HG02970 (cell line): ENCODE measurements around the gene ZNF548.
A peak's percentile ranks its signal among the peaks of the same experiment; 100 is the strongest.

Experiments
- ATAC-seq: cut with Tn5 transposase; IDR thresholded peaks from one replicate; pipeline ENCODE4 v1.9.1; 2021; ENCODE audit warnings: mild to moderate bottlenecking, moderate library complexity, moderate number of reproducible peaks; ENCODE audit not compliant: unreplicated experiment, low FRiP score

Gene ZNF548

DNA sequence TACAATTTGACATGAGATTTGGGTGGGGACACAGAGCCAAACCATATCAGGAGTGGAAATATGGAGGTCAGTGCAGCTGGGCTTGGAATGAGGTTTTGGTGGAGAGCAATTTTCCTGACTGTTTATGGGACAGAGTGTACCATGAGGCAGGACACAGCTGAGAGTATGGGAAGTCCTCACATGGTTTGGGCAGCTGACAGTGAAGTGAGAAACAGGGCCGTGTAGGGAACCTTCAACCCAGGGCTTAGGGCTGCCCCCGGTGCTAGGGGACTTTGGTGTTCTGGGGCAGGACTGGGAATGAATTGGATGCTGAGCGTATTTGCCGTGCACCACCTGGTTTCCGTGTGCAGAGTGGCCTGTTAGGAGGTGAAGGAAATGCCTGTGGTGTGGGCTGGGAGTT, 6.1 kb downstream of the ZNF548 start:
- ATAC-seq: no peak

DNA sequence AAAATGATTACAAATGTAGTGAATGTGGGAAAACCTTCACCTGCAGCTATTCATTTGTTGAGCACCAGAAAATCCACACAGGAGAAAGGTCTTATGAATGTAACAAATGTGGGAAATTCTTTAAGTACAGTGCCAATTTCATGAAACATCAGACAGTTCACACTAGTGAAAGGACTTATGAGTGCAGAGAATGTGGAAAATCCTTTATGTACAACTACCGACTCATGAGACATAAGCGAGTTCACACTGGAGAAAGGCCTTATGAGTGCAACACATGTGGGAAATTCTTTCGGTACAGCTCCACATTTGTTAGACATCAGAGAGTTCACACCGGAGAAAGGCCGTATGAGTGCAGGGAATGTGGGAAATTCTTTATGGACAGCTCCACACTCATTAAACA, 9.2 kb downstream of the ZNF548 start:
- ATAC-seq: no peak

DNA sequence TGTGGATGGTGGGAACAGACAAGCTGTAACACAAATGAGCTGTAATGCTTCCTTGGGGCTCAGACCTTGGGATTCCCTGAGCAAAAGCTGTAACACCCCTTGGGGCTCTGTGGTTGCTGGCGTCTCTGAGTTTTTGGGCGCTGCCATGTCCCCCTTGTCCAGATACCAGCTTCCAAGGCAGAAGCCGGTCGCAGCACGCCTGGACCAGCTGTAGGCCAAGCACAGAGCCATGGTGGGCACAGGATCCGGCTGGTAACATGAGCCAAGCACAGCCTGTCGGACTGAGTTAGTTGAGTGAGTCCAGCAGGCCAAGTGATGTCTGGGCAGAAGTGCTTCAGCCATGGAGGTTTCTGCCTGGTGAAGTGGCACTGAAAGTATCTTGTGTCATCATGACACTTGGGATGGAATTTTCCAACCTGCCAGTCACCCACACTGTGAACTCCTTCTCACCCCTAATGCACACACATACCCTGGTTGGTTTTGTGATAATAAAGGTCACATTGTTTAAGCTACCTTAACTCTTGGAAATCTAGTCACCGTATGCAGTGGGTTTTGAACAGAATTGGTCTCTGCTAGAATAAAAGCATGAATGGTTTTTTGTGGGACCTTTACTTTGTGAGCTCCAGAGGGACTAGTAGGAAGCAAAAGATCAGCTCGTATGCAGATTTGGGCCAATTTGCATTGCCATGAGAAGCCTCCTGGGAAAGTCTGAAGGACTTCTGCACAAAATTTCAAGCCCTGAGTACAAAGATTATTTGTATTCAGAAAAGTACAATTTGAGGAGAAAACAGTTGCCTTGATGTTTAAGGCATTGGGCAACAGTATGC, 14.3 kb downstream of the ZNF548 start:
- ATAC-seq: no peak

DNA sequence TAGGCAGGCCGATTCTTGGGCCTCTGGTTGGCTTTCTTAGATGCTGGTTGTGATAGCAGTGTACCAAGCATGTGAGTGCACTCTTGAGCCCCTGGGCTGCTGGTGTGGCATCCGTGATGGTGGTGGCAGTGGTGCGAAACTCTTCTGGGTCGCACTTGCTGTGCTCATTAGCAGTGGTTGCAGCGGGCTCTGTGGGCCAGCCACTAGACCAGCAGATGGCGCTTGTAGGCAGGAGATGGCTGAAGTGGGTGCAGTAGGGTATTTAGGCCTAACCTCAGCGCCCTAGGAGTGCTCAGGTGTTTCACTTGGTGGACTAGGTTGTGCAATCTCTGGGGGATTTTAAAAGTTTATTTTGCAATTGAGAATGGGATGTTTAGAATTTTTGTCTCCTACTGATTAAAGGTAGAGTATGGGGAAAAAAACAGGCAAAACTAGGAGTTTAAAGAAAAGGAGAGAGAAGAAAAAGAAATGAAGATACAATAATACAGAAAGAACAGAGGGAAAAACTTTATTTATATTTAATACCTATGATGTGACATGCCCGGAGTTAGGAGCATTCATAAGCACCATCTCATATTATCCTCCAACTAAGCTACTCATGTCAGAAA, 17.0 kb downstream of the ZNF548 start:
- ATAC-seq: no peak

DNA sequence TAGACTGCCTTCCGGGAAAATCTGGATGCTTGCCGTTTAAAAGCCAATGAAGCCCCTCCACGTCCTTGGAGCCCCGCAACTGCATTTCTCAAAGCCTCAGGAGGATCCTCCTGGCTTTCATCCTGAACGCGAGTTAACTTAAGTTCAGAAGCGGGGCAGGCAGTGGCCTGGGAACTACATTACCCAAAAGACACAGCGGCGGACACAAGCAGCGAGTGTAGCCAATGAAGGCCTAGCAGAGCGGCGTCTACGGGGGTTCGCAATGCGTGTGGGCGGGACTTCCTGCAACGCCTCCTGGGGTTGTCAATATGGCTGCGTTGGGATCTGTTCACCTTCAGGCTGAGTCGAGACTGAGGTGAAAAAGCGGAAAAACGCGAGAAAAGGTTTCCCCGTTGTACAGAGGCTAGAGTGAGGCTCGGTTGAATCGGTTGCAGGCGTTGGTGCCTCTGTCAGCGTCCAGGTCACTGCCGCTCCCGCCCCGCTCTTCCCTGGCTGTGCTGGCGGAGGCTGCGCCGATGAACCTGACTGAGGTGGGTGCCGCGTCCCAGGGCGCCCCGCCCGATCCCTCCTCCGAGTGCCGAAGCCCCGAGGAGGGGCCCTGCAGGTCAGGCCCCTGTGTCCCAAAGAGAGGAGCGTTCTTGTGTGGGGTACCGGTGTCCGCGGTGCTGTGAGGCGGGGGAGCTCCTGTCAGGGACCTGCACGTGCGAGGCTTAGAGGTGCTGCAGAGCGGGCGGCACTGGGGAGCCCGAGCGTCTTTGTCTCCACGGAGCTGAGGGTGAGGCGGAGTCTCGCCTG, 21.4 kb downstream of the ZNF548 start, which contains the start of gene ZNF17:
Gene ZNF17 (plus strand): TSS at position 285 of the 795 bp plus-strand sequence. CDS start 2,455 bp downstream, outside the sequence.
- peak; percentile 89 for ATAC-seq

DNA sequence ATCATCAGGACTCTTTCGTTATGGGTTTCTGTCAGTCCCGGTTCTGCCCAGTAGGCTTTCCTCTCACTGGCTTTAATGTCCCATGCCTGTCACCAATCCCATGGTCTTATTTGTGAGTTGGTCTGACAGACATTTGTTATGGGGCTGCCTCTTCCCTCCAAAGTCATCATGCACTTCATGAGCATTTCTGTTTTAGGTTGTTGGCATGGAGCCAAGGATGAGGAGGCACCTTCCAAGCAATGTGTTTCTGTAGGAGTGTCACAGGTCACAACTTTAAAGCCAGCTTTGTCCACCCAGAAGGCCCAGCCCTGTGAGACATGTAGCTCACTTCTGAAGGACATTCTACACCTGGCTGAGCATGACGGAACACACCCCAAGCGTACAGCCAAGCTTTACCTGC, 29.8 kb downstream of the ZNF548 start:
- ATAC-seq: no peak

DNA sequence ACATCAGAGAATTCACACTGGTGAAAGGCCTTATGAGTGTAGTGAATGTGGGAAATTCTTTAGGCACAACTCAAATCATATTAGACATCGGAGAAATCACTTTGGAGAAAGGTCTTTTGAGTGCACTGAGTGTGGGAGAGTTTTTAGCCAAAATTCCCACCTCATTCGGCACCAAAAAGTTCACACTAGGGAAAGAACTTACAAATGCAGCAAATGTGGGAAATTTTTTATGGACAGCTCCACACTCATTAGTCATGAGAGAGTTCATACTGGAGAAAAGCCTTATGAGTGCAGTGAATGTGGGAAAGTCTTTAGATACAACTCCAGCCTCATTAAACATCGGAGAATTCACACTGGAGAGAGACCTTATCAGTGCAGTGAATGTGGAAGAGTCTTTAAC, 31.4 kb downstream of the ZNF548 start:
- no peak for ATAC-seq

DNA sequence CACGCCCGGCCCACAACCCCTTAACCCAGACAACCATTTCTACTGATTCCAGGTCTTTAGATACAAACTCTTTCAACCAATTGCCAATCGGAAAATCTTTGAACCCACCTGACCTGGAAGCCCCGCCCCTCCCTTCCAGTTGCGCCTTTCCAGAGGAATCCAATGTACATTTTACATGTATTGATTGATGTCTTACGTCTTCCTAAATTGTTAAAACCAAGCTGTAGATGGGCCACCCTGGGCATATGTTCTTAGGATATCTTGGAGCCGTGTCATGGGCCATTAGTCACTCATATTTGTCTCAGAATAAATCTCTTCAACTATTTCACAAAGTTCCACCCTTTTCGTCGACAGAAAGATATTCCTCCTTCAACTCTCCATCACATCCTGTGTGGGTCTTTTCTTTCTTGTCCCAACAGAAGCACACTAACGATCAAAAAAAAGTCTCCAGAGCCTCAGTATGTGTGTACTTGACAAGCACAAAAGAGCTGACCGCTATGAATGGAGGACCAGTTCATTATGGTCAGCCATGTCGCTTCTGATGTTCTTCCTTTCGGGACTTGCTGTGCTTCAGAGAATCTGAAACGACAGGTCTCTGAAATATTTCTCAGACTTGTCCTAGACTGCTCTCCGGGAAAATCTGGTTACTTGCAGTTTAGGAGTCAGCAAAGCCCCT, 44.9 kb downstream of the ZNF548 start:
- ATAC-seq: peak; percentile 13

DNA sequence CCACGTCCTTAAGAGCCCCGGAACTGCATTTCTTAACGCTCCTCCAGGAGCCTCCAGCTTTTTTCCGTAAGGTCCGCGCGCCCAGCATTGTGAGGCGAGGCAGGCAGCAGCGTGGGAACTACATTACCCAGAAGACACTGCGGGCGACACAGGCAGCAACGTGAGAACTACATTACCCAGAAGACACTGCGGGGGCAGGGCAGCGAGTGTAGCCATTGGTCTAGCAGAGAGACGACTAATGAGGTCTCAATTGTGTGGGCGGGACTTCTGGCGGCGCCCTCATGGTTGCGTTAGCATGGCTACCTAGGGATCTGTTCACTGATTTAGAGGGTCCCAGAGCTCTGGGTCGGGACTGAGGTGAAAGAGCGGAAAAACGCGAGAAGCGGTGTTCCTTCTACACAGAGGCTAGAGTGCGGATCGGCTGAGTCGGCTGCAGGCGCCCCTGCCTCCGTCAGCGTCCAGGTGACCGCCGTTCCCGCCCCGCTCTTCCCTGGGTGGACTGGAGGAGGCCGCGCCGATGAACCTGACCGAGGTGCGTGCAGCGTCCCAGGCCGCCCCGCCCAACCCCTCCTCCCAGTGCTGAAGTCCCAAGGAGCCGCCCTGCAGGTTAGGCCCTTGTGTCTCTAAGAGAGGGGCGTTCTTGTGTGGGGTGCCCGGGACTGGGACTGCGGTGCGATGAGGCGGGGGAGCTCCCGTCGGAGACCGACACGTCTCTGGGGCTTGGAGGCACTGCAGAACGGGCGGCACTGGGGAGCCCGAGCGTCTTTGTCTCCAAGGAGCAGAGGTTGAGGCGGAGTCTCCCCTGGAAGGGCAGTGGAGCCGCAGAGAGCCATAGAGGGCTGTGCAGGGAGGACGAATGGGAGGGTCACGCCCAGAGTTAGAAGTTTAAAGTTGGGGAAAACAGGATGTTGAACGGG, 45.7 kb downstream of the ZNF548 start, which contains the start of gene ZNF749:
Gene ZNF749 (plus strand): TSS at position 264 of the 917 bp plus-strand sequence. CDS start 254 bp downstream, at position 518.
- peak; percentile 94 for ATAC-seq

DNA sequence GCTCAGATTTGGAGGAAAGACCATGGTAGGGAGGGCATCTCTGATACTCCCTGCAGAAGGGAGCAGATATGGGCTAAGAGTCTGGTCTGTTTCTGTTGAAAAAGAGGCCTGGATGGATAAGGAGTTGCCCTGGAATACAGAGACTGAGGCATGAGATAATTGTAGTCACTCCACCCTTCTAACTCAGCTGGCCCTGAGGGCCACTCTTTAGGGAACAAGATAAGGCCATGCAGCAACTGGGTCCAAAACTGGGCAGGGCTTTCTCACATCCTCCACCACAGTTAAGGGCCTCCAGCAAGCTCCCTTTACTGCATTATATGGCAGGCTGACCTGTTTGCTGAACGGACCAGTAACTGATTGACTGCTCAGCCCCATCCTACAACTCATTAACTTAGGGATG, 46.8 kb downstream of the ZNF548 start:
- ATAC-seq: no peak

DNA sequence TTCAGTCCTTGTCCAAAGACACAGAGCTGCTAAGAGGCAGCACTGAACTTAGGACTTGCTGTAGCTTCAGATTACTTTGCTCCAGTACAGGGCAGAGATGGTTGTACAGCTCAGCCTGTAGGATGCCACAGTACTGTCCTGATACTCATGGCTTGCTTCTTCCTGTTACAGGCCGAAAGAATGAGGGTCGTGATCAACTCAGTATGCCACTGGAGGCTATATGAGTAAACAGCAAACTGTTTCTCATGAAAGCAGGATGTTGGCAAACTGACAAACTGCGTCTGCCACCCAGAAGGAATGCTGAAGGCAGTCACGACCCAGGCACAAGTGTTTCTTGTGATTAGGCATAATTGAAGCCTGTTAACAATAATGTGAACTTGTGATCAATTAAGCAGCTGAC, 48.3 kb downstream of the ZNF548 start:
- no peak for ATAC-seq

DNA sequence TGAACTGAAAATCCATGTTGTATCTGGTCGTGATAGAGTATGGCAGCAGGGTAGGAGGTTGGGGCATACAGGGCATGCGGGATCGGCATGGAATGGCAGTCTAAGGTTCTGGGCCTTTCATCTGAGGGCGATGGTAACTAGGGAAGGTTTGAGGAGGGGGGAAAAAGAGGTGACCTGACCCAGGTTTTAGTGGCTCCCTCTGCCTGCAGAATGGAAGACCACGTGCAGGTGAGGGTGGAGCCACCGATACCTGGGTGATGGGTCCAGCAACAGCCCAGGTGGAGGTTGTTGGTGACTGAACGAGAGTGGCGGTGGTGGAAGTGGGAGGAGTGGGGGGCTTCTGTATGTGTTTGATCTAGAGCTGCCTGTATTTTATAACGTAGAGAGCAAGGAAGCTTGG, 49.3 kb downstream of the ZNF548 start:
- no peak for ATAC-seq

DNA sequence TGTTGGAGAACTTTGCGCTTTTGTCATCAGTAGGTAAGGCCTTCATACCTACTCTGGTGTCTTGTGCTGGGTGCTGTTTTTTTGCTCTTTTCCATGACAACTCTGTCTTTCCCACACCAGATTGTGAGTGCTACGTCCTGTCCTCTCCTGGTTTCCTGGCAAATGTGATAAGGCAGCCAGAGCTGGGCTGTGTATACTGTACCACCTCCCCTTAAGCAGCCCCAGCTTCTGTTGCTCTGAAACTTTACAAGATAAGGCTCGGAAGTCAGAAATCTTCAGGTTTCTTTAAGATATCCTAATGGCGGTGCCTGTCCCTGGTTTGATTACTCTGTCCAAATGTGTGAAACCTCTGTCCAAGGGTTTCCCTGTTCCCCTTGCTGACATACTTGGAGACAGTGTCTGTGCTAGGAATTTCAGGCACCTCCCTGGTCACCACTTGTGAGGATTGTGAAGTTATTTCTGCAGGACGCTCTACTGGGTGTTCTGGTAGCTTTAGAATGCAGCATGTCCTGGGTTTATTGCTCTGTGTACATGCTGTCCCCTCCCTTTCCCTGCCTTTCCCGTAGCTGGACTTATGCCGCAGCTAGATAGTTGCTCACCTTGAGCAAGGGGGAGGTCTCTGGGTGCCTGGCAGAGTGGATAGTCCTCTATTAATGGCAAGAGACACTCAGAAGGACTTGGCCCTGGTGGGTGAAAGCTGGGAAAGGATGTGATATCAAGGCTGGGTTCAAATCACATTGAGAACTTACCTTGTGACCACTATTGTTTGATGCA, 52.5 kb downstream of the ZNF548 start:
- ATAC-seq: no peak

DNA sequence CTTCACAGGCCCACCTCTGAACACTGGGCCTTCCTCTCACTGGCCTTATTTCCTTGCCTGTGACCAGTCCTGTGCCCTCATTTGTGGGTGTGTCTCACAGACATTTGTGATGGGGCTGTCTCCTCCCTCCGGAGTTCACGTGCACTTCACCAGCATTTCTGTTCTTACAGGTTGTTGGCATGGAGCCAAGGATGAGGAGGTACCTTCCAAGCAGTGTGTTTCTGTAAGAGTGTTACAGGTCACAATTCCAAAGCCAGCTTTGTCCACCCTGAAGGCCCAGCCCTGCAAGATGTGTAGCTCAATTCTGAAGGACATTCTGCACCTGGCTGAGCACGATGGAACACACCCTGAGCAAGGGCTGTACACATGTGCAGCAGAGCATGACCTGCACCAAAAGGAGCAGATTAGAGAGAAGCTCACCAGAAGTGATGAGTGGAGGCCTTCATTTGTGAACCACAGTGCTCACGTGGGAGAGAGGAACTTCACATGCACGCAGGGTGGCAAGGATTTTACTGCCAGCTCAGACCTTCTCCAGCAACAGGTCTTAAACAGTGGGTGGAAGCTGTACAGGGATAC, 53.6 kb downstream of the ZNF548 start:
- ATAC-seq: no peak

DNA sequence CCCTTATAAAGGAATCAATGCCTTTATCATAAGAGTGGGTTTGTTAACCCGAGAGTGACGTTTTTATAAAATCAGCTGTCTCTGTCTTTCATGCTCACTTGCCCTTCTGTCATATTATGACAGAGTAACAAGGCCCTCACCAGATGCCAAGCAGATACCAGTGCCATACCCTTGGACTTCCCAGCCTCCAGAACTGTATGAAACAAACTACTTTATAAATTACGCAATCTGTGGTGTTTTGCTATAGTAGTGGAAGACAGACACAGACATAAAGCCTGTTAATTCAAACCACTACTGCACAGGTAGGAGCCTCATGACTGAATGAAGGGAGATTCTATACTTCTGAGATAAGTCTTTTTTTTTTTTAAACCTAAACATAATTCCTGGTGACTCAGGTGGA, 62.7 kb downstream of the ZNF548 start:
- no peak for ATAC-seq
